ENCODE results near the gene RLBP1.

DNA sequence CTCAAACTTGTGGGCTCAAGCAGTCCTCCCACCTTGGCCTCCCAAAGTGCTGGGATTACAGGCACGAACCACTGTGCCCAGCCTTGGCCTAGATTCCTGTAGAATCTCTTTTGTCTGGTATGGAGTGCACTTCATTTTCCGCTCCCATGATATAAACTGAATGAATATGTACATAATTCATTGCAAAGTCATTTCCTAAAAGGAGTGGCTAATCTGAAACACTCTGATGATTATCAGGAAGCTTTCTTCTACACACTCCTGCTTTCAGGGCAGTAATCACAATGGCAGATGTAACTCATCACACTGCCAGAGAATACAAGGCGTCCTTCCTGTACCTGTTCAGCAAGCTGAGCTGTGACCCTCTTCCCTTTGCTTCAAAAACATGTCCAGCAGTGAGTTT, 28.6 kb downstream of the RLBP1 start:
- no peak for TF ChIP-seq POLR2A (IDR thresholded peaks at IDR 0.05; ENCODE audit: low read length)
- no peak for TF ChIP-seq GATA1 (IDR thresholded peaks at IDR 0.05; ENCODE audit: low read depth, low read length)

Data from erythroblast (primary cell).